CD1c-positive myeloid dendritic cell (primary cell): ENCODE results near the gene CHKB.

Experiments used
- DNase-seq: peaks from one replicate; pipeline ENCODE4 v3.0.0-alpha.2; 2016; ENCODE audit errors: extremely low spot score

The CHKB gene

DNA sequence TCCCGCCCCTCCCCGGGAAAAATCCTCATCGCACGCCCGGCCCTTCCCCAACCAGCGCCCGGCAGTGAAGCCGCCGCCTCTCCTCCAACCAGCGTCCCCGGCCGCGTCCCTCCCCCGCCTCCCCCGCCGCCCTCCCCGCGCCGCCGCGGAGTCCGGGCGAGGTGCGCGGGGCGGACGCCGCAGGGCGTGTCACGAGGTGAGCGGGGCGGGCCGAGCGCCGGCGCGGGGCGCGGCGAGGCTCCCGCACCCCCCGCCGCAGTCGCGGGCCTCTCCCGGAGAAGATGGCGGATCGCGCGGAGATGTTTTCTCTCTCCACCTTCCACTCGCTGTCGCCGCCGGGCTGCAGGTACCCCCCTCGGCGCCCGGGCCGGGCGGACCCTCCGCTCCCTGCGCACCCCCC is 17.9 kb upstream of the CHKB start, which contains the start of gene MAPK8IP2:
Gene MAPK8IP2, plus strand, starts transcription at position 256 of the 400 bp plus-strand sequence. Its CDS starts 26 bp downstream, at position 282.
- DNase-seq = peak; percentile 1

DNA sequence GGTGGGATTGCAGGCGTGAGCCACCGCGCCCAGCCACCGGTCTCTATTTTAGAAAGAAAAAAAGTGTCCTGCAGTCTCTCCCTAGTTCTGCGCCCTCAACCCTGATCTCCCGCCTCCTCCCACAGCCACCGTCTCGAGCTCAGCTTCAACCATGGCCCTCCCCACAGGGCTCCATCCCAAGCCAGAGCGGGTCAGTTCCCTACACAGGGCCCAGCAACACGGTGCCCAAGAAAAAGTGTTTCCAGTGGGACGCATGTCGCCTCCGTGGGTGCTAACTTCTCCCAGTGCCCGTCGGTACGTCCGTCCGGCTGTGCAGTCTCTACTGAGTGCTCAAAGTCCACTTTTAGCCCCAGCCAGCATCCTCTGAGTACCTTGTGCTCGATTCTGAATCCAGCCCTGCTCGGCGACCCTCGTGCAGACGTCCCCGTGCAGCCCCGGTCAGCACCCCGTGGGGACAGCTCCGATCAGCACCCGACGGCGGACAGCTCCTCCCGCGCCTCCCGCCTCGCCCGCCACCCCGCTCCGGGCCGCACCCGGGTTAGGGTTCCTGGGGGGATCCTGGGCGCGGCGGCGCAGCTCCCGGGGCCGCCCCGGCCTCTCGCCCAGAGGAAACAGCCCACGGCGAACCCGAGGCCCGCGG is 17.3 kb upstream of the CHKB start:
- peak; percentile 61 for DNase-seq

DNA sequence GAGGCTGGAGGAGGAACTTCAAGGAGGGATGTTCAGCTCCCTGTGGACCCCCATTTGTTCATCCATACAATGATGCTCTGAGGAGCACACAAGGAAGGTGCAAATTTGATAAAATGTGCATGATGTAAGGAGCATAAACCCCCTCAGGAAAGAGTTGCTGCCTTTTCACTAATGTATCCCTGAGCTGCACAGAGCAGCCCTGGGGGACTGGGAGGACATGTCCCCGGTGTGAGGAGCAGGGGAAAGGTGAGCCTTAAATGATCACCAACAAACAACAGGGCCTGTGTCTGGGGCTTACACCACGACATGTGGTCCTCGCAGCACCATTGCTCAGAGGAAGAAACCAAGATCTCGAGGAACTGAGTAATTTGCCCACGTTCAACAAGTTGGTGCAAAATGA is 14.4 kb upstream of the CHKB start:
- DNase-seq = no peak

DNA sequence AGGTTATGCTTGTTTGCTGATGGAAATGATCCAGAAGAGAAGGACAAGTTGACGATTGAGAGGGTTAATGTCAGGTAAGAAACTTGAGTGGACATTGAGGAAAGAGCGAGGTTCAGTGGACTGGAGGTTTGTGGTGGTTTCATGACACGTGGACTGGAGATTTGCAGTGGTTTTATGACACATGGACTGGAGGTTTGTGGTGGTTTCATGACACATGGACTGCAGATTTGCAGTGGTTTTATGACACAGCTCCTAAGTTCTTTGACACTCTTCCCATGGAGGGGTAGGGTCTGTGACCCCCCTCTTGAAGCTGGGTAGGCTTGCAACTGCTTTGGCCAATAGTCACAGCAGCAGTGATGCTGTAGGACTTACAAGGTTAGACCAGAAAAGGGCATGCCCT is 12.5 kb upstream of the CHKB start:
- DNase-seq = no peak

DNA sequence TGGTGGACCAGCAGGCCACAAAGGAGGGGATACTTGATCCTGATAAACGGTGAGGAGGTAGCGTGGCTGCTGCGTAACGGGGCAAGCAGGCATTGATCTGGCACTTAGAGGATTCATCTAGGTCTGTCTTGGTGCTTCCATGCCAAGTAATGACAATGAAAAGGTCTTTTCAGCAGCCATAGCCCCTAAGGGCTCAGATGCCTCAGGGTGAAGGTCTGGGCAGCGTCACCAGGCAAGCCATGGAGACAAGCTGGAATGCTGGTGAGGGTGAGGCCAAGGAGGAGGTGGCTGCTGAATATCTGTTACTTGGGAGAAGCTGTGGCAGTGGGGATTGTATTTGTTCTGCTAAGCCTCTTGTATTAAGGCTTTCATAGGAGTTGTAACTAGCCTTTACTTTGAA is 4.8 kb upstream of the CHKB start:
- DNase-seq = no peak

DNA sequence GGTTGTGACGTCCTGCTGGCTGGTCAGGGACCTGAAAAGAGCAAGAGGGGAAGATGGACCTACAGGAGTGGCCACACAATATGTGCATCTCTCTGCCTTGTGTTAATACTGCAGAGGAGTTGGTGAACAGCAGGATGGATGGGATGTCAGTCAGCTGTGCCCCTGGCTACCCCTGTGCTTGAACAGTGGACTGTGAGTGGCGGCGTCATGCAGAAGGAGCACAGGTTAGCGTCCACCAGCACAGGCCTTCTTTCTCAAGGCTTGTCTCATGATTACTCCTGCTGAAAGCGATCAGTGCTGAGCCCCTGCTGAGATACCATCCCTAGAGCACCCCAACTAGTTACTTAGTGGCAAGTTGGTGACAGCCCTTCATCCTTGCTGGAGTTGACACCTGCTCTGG is 3.8 kb upstream of the CHKB start:
- DNase-seq = no peak

DNA sequence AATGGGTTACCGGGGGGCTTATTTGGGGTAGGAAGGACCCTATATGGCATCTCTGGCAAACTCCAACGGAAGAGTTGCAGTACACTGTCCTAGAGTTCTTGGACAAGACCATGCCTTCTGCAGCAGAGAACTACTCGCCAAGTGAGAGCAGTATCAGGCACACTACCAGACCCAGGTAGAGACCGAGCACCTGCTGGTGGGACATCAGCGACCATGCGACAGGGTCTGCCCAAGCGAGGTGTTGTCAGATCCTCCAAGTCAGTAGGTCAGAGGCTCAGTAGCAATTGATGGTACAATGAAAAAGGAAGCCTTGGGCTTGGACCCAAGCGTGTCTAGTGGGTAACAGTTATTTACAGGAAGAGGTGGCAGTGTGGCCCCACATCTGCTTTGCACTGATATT is 3.1 kb upstream of the CHKB start:
- DNase-seq = no peak

DNA sequence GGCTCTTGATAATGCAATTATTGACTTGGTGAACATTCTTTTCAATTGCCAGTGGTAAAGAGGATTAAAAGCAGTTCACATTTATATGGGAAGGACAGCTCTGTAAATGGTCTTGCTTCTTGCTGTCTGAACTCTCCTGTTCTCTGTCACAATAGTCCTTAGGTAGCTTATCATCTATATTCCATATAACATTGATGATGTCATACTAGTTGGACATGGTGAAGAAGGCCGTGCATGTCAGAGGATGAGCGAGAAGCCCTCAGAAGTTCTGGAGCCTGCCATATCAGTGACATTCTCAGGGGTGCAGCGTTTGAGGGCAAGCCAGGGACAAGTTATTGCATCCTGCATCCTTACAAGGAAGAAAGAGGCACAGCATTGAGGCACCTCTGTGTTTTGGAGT is 2.6 kb upstream of the CHKB start:
- no peak for DNase-seq

DNA sequence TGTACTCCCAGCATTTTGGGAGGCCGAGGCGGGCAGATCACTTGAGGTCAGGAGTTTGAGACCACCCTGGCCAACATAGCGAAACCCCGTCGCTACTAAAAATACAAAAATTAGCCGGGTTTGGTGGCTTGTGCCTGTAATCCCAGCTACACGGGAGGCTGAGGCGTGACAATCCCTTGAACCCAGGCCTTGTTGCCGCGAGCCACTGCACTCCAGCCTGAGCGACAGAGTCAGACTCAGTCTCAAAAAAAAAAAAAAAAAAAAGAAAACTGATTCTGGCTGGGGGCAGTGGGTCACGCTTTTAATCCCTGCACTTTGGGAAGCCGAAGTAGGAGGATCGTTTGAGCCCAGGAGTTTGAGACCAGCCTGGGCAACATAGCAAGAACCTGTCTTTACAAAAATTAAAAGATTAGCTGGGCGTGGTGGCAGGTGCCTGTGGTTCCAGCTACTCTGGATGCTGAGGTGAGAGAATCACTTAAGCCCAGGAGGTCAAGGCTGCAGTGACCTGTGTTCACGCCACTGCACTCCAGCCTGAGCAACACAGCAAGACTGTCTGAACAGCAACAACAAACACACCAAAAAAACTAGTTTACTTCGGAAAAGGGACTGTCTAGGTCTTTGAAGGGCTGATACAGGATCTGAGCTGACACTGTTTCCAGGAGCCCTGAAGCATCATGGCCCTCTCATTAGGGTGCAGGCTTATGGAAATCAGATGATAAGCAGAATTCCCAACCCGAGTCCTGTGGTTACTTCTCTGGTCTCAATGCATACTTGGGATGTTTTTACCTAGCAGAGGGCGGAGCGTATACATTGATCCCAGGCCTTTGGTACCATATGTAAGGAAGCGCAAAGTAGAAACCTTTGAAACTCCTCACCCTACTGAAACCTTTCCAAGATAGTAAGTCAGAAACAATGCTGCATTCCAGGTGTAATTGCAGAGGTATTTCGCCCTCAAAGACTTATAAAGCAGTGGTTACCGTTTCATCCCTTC is 1.8 kb upstream of the CHKB start:
- no peak for DNase-seq

DNA sequence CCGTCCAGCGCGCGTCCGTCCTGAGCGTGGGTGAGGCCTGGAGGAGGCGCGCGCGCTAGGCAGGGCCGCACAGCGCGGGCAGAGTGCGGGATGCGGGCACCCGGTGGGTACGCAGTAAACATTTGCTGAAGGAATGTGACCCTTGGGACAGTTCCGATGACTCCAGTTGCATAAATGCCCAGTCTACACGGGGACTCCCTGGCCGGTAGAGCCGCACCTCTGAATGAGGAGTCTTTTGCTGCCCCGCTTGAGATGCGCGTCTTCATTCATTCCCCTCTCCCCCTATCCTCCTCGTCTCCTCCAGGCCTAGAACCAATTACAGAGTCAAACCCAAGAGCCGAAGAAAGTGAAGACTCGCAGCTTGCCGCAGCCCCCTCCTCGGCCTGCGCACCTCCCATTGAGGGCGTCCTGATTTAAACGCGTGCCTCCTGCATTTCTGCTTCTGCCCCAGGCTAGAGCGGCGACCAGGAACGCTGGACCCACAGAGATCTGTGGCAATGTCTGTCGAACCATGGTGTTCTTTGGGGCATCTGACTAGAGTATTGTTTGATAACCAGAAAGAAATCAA is 729 bp upstream of the CHKB start:
- no peak for DNase-seq

DNA sequence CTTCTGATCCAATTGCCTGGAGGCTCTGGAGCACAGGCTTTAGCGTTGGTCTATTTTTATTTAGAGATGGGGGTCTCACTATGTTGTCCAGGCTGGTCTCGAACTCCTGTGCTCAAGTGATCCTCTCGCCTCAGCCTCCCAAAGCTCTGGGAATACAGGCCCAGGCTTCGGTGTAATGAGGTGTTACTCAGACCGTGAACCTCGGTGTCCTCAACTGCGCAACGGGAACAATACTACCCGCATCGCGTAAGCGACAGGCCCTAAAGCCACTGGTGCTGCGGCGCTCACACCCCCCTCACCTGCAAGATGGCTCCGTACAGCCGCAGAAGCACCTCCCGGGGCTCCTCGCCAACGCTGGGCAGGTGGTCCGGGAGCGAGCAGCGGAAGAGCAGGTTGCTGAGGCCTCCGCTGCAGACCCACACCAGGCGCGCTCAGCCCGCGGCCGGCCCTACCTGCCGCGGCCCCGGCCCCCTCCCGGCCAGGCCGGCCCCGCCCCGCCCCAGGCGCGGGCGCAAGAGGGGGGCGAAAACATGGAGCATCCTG is 628 bp downstream of the CHKB start:
- DNase-seq = peak; percentile 7

DNA sequence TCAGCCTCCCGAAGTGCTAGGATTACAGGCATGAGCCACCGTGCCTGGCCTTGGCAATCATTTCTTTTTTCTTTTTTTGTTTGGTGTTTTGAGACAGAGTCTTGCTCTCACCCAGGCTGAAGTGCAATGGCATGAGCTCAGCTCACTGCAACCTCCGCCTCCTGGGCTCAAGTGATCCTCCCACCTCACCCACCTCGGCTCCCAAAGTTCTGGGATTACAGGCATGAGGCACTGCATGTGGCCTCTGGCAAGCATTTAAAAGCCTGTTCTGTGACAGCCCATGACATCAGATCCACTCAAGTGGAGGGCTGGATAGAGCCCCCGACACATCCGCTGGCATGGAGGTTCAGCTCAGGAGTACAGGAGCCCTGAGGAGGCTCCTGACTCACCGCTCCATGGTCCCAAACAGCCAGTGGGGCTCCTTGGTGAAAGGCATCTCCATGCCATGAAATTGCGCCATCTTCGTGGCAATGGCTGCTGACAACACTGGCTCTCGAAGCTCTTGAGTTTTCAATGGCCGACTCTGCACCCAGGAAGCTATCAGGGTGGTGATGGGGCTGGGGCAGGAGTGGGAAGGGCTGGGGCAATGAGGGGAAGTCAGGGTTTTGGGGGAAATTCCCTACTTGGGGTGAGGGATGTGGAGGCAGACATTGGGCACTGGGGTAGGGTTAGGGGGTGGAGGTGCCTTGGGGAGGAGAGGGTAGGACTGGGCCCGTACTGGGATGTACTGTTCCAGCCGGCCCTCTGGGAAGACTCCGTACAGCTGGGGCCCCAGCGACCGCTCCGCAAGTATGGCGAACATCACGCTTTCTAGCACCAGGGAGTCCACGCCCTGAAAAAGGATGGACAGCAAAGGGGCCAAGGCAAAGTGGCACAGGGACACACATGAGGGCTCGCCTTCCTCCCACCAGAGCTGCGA is 1.4 kb downstream of the CHKB start:
- peak; percentile 10 for DNase-seq

DNA sequence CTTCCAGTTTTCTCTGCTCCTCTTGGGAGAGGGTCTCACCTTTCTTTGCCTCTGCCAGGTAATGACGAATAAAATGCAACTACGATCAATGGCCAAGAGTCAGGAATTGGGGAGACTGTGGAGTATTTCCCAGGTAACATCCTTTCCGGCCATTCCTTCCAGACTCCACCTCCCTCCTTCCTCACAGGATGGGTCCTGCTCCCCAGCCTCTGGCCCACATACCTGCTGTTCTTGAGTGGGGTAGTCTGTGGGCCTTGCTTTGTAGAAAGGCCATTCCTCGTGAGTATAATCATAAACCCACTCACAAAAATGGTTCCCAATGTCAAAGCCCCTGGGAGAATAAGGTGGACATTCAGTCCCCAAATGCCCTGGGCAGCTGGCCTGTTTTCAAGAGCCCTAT is 2.9 kb downstream of the CHKB start:
- no peak for DNase-seq

DNA sequence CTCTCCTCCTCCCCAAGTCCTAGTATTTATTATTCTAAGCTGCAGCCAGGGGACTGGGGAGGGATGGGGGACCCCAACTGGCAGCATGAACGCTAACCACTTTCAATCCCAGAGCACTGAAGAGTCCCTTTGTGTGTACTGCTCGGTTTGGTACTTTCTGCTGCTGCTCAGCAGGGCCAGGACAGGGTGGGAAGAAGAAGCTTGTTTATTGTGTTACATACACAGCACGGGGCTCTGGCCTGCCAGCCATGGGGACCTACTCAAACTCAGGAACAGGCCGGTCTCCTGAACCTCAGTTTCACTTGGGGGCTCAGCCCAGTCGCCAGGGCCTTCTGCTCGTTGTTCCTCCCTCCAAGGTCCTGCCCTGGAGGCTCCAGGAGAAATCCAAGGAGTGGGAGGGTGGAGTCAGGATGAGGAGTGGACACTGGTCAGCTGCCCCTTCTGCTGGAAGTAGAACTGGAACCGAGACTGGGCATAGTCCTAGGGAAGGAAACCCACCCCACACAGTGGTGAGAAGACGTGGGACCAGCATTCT is 3.8 kb downstream of the CHKB start:
- no peak for DNase-seq

DNA sequence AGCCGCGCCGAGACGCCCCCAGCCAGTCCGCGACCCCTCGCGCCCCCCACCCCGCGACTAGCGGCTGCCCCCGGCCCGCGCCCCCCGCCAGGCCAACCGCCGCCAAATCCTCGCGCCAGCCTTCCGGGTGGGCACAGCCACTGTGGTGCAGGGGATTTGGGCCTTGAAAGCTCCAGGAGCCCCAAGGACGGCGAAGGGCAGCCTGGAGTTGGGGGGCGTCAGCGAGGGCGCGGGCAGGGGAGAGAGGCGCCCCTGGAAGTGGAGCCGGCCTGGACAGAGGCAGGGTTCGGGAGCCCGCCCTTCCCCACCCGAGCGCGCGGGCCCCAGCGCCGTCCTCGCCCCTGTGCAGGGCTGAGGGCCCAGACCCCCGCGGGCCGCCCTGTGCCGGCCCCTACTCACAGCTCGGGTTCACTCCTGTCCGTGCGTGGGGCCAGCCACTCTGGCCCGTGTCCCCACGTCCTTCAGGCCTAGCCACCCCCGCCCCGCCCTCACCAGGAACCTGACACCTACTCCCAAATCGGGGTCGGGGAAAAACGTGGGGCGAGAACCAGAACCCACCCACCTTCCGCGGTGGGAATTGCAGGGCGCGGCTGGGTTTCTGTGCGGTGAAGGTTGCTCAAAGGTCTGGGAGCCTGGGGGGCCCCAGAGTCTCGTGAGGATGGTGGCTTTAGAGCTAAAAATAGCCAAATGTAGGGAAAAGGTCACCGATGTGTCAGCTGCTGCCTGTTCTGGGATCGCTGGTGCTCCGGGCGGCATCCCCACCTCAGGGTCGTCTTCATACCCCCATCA is 4.5 kb downstream of the CHKB start, which contains the start of gene CPT1B:
Gene CPT1B, minus strand, starts transcription at position 441 of the 789 bp plus-strand sequence. CDS start 512 bp downstream, outside the sequence.
- no peak for DNase-seq

DNA sequence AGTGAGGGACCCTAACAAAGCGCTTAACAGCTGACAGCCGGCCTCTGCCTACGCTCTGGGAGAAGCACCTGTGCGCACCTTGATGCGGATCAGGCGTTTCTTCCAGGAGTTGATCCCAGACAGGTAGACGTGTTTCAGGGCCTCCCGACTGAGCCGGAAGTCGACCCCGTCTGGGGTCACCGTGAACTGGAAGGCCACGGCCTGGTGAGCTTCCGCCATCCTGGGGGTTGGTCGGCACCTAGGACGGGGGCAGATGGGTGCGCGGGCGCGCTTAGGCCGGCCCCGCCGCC is 5.0 kb downstream of the CHKB start:
- DNase-seq = no peak

DNA sequence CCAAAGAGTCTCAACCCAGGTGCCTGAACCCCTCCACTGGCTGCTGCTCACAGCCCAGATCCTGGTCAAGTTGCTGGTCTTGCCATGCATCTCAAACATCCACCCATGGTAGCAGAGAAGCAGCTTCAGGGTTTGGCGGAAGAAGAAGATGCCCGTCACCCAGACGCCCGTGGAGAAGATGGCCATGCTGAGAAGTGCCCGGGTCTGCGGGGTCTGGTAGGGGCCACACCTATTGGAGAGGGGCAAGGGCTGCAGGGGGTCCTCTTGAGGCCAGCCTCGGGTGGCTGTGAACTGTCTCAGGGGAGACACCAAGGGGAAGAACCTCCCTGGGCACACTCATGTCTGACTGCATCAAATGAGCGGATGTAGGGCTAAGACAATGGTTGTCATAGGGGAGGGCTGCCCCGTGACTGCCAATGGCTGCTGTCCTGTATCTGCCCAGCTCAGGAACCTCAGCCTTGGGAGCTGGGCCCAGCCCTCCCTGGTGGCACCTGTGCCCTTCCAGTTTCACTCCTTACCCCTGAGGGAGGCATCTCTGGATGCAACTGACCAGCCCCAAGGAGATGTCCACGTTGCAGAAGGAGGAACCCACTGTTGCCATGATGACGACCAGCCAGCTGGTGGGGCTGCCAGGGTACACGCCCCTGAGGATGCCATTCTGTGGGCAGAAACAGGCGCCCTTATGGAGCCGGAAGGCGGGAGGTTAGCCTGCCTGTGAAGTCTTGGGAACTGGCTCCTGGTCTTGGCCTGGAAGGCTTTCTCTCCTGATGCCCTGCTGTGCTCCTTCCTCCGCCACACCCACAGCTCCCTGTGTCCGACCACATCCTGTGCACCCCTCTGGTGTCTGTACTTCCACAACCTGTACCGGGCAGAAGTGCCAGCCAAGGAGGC is 5.6 kb downstream of the CHKB start:
- no peak for DNase-seq

DNA sequence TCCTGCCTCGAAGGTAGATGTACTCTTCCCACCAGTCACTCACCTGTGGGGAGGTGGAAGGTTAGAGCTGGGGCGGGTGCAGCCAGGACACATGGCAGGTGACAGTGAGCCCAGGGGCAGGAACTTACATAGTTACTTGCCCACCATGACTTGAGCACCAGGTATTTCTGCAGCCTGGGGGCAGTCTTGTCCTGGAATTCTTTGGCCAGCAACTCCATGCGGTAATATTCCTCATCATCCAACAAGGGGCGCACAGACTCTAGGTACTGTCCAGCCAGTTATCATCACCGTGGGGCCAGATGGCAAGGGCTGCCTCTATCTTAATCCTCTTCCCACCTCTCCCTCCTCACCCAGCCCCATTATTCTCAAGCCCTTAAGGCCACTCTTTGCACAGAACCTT is 6.6 kb downstream of the CHKB start:
- no peak for DNase-seq

DNA sequence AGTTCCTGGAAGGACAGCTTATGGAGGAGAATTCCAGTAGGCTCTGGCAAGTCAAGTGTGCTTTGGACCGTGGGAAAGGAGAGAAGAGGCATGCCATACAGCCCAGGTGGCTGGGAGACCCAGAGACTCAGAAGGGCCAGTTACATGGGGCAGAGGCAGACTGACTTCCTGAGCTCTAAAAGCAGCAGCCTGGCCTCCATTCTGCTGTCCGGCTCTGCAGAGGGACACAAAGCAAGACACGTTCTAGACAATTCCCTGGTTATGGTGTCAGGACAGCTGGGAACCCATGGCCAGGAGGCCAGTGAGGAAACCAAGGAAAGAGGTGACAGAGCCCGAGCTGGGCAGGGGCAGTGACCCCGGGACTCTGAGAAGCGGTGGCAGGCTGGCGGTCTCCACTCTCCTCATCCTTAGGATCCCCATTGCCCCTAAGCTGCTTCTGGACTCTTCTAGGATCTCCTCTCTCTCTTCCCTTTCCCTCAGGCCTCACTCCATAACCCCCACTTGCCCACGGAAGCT is 7.2 kb downstream of the CHKB start:
- no peak for DNase-seq
